ENCODE results near the gene IL34.

Gene IL34

DNA sequence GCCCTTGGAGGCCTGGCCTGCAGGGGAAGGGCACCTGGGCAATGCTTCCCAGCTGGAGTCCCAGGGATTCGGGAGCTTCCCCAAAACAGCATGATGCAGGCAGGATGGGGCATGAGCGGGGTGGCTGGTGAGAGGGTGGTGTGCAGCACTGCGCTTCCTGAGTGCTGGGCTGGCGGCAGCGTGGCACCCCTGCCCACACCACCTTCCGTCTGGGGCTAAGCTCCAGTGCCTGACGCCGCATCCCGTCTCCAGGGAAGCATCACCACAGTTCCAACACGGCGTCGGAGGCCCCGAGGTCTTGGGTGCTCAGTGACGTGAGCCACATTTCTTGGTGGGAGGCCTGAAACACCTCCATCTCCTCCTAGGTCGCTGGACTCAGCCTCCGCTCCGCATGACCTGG, 53.3 kb downstream of the IL34 start:
- DNase-seq, result no peak
- TF ChIP-seq GATA1 (IDR thresholded peaks at IDR 0.05; ENCODE audit: low read depth, low read length) (no peak), POLR2A (IDR thresholded peaks at IDR 0.05; ENCODE audit: low read length) (no peak)

GRCh38 chr16:70700101-70701020, 54.0 kb downstream of the IL34 start:
- DNase-seq, result no peak
- TF ChIP-seq POLR2A (IDR thresholded peaks at IDR 0.05; ENCODE audit: low read length), result no peak

- DNase-seq, result no peak
- TF ChIP-seq POLR2A (IDR thresholded peaks at IDR 0.05; ENCODE audit: low read length) (no peak), GATA1 (IDR thresholded peaks at IDR 0.05; ENCODE audit: low read depth, low read length) (no peak)
Observed at GRCh38 chr16:70701036-70701435, 54.7 kb downstream of the IL34 start.

- no peak for DNase-seq
Observed at GRCh38 chr16:70701596-70701995, 55.2 kb downstream of the IL34 start.

GRCh38 chr16:70701998-70702397, 55.6 kb downstream of the IL34 start:
- no peak for TF ChIP-seq POLR2A (IDR thresholded peaks at IDR 0.05; ENCODE audit: low read length)
- no peak for TF ChIP-seq GATA1 (IDR thresholded peaks at IDR 0.05; ENCODE audit: low read depth, low read length)
- no peak for DNase-seq

More at GRCh38 chr16:70701596-70701995, 55.2 kb downstream of the IL34 start:
- no peak for TF ChIP-seq POLR2A (IDR thresholded peaks at IDR 0.05; ENCODE audit: low read length)

DNA sequence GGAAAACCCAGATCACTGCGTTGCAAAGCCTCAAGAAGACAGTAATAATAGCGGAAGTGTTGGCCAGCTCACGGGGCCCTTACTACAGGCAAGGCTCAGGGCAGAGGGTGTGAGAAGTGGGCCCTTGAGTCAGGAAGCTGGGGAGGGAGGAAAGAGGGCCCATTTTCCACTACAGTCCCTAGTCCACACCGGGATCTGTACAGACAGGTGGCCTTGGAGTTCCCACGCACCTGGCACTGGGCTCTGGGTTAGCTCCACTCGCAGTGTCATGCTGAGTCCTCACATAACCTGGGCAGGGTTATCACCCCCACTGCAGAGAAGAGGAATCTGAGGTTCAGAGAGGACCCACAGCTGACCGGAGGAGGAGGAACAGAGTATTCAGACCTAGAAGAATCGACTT, 56.3 kb downstream of the IL34 start:
- TF ChIP-seq GATA1 (IDR thresholded peaks at IDR 0.05; ENCODE audit: low read depth, low read length) (no peak), POLR2A (IDR thresholded peaks at IDR 0.05; ENCODE audit: low read length) (no peak)

DNA sequence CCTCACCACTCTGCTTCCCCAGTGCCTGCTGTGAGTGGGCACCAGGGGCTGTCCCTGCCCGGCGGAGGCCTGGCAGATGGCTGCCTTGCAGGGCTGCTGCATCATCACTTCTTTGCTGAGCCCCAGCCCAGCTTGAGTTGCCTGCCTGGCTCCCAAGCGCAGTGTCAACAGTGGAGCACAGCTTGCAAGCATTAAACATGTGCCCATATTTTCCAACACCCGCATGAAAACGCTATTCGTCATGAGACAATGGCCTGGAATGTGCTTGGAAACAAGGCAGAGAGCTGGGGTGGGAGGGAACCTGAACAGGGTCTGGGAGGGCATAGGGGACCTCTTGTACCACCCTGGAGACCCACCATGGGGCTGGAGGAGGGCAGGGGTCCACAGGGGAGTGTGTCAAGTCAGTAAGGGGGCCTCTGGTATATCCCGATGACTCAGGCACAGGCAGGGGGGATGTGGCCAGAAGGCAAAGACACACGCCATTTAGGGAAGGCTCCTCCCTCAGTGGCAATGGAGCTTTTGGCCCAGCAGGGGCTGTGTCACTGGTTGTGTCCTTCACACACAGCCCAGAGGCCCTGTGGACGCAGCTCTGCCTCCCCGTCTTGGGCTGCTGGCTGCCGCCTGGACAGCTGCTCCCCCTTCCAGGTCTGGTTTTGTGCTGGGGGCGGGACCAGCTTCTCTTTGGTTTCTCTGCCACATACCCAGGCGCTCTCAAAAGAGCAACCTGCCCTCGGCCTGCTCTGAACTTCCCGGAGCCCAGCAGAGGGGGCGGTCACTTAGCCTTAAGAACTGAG, 56.9 kb downstream of the IL34 start:
- TF ChIP-seq GATA1 (IDR thresholded peaks at IDR 0.05; ENCODE audit: low read depth, low read length) (no peak), POLR2A (IDR thresholded peaks at IDR 0.05; ENCODE audit: low read length) (no peak)
- DNase-seq, result no peak

More for the DNA sequence above, 56.3 kb downstream of the IL34 start:
- DNase-seq, result peak in 1 of 2 experiments; percentile 24

- no peak for TF ChIP-seq POLR2A (IDR thresholded peaks at IDR 0.05; ENCODE audit: low read length)
- no peak for TF ChIP-seq GATA1 (IDR thresholded peaks at IDR 0.05; ENCODE audit: low read depth, low read length)
- no peak for DNase-seq
Observed at GRCh38 chr16:70703835-70704381, 57.5 kb downstream of the IL34 start.

- DNase-seq, result no peak
- no peak for TF ChIP-seq POLR2A (IDR thresholded peaks at IDR 0.05; ENCODE audit: low read length)
- TF ChIP-seq GATA1 (IDR thresholded peaks at IDR 0.05; ENCODE audit: low read depth, low read length), result no peak
Observed at GRCh38 chr16:70704586-70704985, 58.2 kb downstream of the IL34 start.

- no peak for TF ChIP-seq POLR2A (IDR thresholded peaks at IDR 0.05; ENCODE audit: low read length)
- no peak for TF ChIP-seq GATA1 (IDR thresholded peaks at IDR 0.05; ENCODE audit: low read depth, low read length)
- no peak for DNase-seq
Observed at GRCh38 chr16:70705056-70705455, 58.7 kb downstream of the IL34 start.

GRCh38 chr16:70706948-70707465, 60.6 kb downstream of the IL34 start:
- no peak for DNase-seq
- TF ChIP-seq GATA1 (IDR thresholded peaks at IDR 0.05; ENCODE audit: low read depth, low read length) (no peak), POLR2A (IDR thresholded peaks at IDR 0.05; ENCODE audit: low read length) (no peak)

GRCh38 chr16:70708366-70709246, 62.2 kb downstream of the IL34 start:
- TF ChIP-seq GATA1 (IDR thresholded peaks at IDR 0.05; ENCODE audit: low read depth, low read length), result no peak
- no peak for TF ChIP-seq POLR2A (IDR thresholded peaks at IDR 0.05; ENCODE audit: low read length)
- DNase-seq, result no peak

- TF ChIP-seq GATA1 (IDR thresholded peaks at IDR 0.05; ENCODE audit: low read depth, low read length), result no peak
- TF ChIP-seq POLR2A (IDR thresholded peaks at IDR 0.05; ENCODE audit: low read length), result no peak
- no peak for DNase-seq
Observed at GRCh38 chr16:70709457-70709856, 63.1 kb downstream of the IL34 start.

All from erythroblast (primary cell).